Measurements from ENCODE around the gene RETREG2.

DNA sequence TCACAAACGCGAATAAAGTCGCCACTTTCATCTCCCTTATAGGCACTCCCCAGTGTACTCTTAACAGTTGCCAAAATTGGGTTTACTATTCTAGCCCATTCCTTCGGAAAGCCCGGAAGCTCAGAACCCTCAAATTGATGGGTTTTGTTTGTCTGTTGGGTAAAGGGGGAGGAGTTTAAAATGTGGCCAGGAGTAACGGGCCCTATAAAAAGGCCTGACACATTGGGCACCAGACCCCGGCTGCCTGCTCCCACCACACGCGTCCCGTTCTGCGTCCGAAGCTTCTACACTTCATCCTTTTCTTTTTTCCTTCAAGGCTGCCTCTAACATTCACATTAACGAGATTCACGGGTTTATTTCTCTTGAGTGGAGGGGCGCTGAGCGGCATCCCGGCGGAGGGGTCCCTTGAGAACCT lies 18.3 kb upstream of the RETREG2 start:
- TF ChIP-seq, protein P1, sequence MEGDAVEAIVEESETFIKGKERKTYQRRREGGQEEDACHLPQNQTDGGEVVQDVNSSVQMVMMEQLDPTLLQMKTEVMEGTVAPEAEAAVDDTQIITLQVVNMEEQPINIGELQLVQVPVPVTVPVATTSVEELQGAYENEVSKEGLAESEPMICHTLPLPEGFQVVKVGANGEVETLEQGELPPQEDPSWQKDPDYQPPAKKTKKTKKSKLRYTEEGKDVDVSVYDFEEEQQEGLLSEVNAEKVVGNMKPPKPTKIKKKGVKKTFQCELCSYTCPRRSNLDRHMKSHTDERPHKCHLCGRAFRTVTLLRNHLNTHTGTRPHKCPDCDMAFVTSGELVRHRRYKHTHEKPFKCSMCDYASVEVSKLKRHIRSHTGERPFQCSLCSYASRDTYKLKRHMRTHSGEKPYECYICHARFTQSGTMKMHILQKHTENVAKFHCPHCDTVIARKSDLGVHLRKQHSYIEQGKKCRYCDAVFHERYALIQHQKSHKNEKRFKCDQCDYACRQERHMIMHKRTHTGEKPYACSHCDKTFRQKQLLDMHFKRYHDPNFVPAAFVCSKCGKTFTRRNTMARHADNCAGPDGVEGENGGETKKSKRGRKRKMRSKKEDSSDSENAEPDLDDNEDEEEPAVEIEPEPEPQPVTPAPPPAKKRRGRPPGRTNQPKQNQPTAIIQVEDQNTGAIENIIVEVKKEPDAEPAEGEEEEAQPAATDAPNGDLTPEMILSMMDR (IDR thresholded peaks at IDR 0.05) = no peak
- TF ChIP-seq POLR2A (IDR thresholded peaks at IDR 0.05) = no peak

Data from right lobe of liver (tissue), 4 donors.